NCI-H2171 treated with DMSO at 0.1 percent for 48 hours (cell line): ENCODE measurements around the gene DNAJA4.

Experiments used
- DNase-seq: peaks from one replicate; lab custom pipeline; 2025; lab: John Stamatoyannopoulos, UW

Gene DNAJA4

GRCh38 chr15:78315686-78316282, 51.4 kb downstream of the DNAJA4 start:
- peak; percentile 55 for DNase-seq

- DNase-seq = no peak
Observed at GRCh38 chr15:78316283-78317083, 52.1 kb downstream of the DNAJA4 start.

- DNase-seq = no peak
Observed at GRCh38 chr15:78317145-78317836, 52.9 kb downstream of the DNAJA4 start.

DNA sequence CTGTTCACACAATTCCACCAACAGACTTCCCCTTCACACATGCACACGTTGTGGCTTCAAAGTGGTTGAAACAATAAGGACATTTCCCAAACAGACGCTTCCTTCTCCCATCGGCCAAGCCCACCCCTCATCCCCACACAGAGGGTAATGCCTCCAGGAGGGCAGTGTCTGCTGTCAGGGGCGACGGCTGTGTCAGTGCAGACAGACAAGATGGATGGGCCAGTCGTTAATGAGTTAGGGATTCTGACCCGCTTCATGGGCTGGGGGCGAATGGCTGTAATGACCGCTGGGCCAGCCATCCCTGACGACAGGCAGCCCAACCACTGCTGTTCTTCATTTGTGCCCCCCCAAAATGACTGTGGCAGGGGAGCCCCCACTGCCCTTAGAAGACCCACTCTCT, 55.2 kb downstream of the DNAJA4 start:
- DNase-seq = no peak

- peak; percentile 72 for DNase-seq
Observed at GRCh38 chr15:78320183-78320582, 55.8 kb downstream of the DNAJA4 start.

GRCh38 chr15:78321041-78321570, 56.7 kb downstream of the DNAJA4 start:
- no peak for DNase-seq

GRCh38 chr15:78321786-78322185, 57.4 kb downstream of the DNAJA4 start:
- no peak for DNase-seq

DNA sequence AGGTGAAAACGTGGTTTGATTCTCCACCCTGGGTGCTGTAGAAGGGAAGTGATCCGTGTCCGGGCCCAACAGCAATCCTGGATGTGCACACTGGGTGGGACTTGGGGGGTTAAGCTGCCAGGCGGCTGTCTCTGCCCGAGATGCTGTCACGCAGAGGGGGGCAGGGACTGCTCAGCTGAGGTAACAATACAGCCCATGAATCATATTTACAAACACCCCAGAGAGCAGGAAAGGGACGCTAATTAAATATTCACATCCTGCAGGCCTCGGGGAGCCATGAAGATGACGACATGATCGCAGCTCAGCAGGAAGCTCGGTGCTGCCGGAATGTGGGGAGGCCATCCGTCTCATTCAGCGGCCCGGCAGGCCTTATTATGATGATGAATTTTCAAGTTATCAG, 57.9 kb downstream of the DNAJA4 start:
- no peak for DNase-seq

DNA sequence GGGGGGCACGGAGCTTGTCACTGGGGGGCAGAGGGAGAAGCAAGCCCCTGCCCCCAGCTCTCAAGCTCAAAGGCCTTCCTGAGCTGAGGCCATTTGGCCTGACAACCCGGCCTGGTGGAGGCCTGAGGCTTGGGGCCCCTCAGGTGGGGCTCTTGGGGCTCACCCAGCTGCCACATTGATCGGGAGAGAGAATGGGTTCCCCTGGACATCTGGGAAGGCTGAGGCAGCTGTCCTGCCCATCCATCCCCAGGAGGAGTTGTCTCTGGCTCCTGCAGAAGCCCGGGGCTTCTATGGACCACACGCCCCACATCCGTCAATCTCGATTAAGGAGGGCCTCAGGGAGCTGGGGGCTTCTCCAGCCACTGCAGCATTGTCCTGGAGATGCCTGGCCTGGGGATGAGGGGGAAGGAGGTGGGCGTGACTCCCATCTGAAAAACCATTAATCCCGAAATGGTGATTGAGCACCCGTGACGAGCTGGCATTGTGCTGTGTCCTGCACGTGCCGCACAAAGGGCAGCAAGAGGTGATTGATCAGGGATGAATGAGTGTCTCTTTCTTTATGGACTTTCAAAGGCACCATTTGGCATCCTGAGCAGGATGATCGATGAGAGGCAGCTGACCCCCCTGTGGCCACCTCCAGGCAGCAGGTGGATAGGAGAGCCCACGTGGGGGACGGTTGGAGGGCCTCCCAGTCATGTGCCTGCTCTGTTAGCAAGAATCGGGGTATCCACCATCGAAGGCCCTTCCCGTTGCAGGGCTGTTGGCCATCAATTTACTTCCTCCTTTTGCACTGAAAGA, 58.6 kb downstream of the DNAJA4 start:
- DNase-seq = no peak

DNA sequence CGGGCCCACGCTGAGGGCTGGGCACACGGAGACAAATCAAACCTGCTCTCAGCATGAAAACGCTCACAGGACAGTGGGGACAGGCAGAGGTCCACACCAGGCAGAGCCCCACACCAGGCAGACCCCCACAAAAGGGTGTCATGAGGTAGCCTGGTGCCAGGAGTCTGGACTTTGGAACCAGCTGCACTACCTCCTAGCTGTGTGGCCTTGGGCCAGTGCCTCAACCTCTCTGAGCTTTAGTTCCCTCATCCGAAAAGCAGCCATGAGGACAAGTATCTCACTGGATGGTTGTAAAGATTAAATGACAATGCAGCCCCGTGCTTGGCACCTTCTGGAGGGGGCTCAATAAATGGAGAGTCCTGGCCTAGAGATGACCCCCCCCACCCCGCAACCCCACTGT, 59.3 kb downstream of the DNAJA4 start:
- no peak for DNase-seq

GRCh38 chr15:78324144-78324543, 59.8 kb downstream of the DNAJA4 start:
- DNase-seq = no peak

GRCh38 chr15:78325092-78325843, 60.9 kb downstream of the DNAJA4 start:
- no peak for DNase-seq

DNA sequence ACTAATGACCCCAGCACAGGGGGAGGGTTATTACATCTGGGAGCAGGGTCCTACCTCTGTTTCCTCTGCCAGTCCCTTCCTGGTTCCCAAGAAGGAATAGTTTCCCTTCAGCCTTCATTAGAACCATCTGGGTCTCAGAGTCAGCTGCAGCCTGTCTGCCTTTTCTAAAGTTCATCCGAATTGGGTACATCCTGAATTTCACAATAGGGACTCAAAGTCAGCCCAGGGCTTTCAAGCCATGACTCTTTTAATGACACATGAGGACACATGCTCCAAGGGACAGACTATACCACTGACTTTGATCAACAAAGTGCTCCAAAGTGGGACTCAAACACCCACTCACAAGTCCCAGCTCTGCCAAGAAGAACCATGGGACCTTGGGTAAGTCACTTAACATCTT, 63.1 kb downstream of the DNAJA4 start:
- DNase-seq = no peak

- no peak for DNase-seq
Observed at GRCh38 chr15:78329625-78330024, 65.3 kb downstream of the DNAJA4 start.
